Erythroblast (primary cell): Measurements from ENCODE around the gene MXRA7.

Experiments used
- GATA1 ChIP-seq: IDR thresholded peaks from 2 replicates; pipeline ENCODE4 v1.6.1; 2011; ENCODE audit warnings: low read depth, mild to moderate bottlenecking, control low read depth, low read length, moderate library complexity
- POLR2A ChIP-seq: IDR thresholded peaks from 2 replicates; pipeline ENCODE4 v1.6.1; 2011; ENCODE audit warnings: mild to moderate bottlenecking, low read length

- peak; percentile 93 for TF ChIP-seq POLR2A
- TF ChIP-seq GATA1, result no peak
Observed at GRCh38 chr17:76643553-76644148, 67.1 kb downstream of the MXRA7 start, which contains the start of gene ST6GALNAC1.
